ENCODE data around the gene DEFB129. TPM values are rescaled to one million over a fixed set of nuclear protein-coding genes. Genes with fewer than 3 reads are reported as not detected.

The DEFB129 gene
- total and polyA plus RNA-seq, 10 of the 15 experiments (the other 5 are each of a cell fraction or from before 2014, with no cell fraction given): not detected

DNA sequence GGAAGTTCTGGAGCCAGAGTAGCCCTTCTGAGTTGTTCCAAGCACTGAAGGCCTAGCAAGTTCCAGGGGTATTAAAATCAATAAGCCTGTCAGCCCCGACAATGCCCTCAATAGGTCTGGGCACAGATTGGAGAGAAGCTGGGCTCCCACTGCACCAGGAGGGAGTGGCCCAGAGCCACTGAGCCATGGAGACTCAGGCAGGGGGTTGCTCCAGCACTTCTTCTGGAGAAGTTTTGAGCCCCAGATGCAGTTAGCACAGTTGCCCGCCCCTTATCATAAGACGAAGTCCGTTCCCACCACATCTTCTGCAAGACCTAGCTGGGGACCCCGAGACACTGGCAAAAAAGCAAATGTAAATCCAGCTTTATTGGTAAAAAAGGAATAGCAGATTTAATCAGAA lies 43.5 kb downstream of the DEFB129 start (continued):
- TF ChIP-seq, protein P1, sequence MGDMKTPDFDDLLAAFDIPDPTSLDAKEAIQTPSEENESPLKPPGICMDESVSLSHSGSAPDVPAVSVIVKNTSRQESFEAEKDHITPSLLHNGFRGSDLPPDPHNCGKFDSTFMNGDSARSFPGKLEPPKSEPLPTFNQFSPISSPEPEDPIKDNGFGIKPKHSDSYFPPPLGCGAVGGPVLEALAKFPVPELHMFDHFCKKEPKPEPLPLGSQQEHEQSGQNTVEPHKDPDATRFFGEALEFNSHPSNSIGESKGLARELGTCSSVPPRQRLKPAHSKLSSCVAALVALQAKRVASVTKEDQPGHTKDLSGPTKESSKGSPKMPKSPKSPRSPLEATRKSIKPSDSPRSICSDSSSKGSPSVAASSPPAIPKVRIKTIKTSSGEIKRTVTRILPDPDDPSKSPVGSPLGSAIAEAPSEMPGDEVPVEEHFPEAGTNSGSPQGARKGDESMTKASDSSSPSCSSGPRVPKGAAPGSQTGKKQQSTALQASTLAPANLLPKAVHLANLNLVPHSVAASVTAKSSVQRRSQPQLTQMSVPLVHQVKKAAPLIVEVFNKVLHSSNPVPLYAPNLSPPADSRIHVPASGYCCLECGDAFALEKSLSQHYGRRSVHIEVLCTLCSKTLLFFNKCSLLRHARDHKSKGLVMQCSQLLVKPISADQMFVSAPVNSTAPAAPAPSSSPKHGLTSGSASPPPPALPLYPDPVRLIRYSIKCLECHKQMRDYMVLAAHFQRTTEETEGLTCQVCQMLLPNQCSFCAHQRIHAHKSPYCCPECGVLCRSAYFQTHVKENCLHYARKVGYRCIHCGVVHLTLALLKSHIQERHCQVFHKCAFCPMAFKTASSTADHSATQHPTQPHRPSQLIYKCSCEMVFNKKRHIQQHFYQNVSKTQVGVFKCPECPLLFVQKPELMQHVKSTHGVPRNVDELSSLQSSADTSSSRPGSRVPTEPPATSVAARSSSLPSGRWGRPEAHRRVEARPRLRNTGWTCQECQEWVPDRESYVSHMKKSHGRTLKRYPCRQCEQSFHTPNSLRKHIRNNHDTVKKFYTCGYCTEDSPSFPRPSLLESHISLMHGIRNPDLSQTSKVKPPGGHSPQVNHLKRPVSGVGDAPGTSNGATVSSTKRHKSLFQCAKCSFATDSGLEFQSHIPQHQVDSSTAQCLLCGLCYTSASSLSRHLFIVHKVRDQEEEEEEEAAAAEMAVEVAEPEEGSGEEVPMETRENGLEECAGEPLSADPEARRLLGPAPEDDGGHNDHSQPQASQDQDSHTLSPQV (IDR thresholded peaks at IDR 0.05): no peak
- TF ChIP-seq KDM1A (IDR thresholded peaks at IDR 0.05; ENCODE audit: borderline replicate concordance) (no peak), SREBF1 (IDR thresholded peaks at IDR 0.05; ENCODE audit: low read length) (no peak), SMARCA5 (IDR thresholded peaks at IDR 0.05) (no peak)
- TF ChIP-seq, protein P2, sequence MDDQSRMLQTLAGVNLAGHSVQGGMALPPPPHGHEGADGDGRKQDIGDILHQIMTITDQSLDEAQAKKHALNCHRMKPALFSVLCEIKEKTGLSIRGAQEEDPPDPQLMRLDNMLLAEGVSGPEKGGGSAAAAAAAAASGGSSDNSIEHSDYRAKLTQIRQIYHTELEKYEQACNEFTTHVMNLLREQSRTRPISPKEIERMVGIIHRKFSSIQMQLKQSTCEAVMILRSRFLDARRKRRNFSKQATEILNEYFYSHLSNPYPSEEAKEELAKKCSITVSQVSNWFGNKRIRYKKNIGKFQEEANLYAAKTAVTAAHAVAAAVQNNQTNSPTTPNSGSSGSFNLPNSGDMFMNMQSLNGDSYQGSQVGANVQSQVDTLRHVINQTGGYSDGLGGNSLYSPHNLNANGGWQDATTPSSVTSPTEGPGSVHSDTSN (IDR thresholded peaks at IDR 0.05; ENCODE audit: insufficient replicate concordance, low read depth, low read length): no peak

DNA sequence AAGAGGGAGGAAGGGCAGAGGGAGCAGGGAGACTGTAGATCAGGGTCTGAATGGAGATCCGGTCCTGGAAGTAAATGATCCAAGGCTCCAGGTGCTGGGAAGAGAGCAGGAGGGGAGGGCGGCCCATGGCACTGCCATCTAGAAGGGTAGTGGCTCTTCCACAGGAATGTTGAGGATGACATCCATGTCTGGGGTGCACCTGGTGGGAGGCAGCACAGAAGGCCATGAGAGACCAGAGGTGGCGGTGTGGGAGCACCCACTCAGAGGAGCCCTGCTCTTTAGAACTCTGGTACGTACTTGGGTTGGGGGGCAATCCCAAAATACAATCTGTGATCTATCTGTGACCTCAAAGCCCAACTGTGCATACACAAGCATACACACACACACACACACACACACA lies 44.0 kb downstream of the DEFB129 start:
- DNase-seq (ENCODE audit: low read depth, low spot score) (no peak), FAIRE-seq (no peak), ATAC-seq (no peak)
- Histone ChIP-seq H3K4me2 (ENCODE audit: control insufficient read depth, insufficient read depth) (no peak overlapping the region), H3K4me3 (no peak overlapping the region), H3K27ac (ENCODE audit: control insufficient read depth, insufficient read depth) (no peak overlapping the region), H2AFZ (ENCODE audit: control insufficient read depth, low read depth, low read length) (no peak overlapping the region), H3K9me3 (replicated peaks; ENCODE audit: control insufficient read depth, insufficient read depth, low read length) (no peaks in the 10 kb centered on the region), H3K4me1 (ENCODE audit: control insufficient read depth, insufficient read depth, low read length) (no peaks in the 10 kb centered on the region), H3K79me2 (ENCODE audit: control insufficient read depth, insufficient read depth, low read length) (no peaks in the 10 kb centered on the region), H4K20me1 (ENCODE audit: control insufficient read depth, insufficient read depth) (no peaks in the 10 kb centered on the region), H3K9ac (ENCODE audit: control insufficient read depth, insufficient read depth, low read length) (no peak overlapping the region), H3K27me3 (replicated peaks in 1 of 2; ENCODE audit: control insufficient read depth in 2 of 2, insufficient read depth in 2 of 2, low read length in 1 of 2) (no peaks in the 10 kb centered on the region), H3K36me3 (ENCODE audit: control insufficient read depth in 2 of 2, insufficient read depth in 2 of 2, low read length in 1 of 2) (0 out of 4 replicates have a peak, but pooled peaks cover 0 to 3% of the 10 kb centered on the region in 2 experiments)
- ChIA-PET CTCF (interaction anchor here (5.6 kb wide), 1 partner anchor 59 kb away, joined by 32 read pairs; no protein-coding TSS in a partner anchor), RAD21 (ENCODE audit: unreplicated experiment) (interaction anchor here (1.1 kb wide), 1 partner anchor 59 kb away, joined by 4 read pairs; no protein-coding TSS in a partner anchor), POLR2A (no interaction called here), SMC1A (ENCODE audit: uncharacterized antibody, unreplicated experiment) (no interaction called here)
- 49% methylated on average over 4 of the region's 4 CpGs for WGBS (ENCODE audit: insufficient coverage, insufficient replicate concordance, low lambda C conversion rate, missing lambda C conversion rate)
- in situ Hi-C loops (cut with MboI) (no loop called here), intact Hi-C loops (cut with micrococcal nuclease; ENCODE audit: unreplicated experiment) (no loop called here)
- no TSS peak for BruUV-seq (replicated peaks)
- no peak for TF ChIP-seq RUNX3 (IDR thresholded peaks at IDR 0.05; ENCODE audit: low read length)
- TF ChIP-seq NBN (IDR thresholded peaks at IDR 0.05): no peak
- no peak for TF ChIP-seq NFYB (IDR thresholded peaks at IDR 0.05; ENCODE audit: insufficient read depth, low read depth, low read length)
- TF ChIP-seq, protein P3, sequence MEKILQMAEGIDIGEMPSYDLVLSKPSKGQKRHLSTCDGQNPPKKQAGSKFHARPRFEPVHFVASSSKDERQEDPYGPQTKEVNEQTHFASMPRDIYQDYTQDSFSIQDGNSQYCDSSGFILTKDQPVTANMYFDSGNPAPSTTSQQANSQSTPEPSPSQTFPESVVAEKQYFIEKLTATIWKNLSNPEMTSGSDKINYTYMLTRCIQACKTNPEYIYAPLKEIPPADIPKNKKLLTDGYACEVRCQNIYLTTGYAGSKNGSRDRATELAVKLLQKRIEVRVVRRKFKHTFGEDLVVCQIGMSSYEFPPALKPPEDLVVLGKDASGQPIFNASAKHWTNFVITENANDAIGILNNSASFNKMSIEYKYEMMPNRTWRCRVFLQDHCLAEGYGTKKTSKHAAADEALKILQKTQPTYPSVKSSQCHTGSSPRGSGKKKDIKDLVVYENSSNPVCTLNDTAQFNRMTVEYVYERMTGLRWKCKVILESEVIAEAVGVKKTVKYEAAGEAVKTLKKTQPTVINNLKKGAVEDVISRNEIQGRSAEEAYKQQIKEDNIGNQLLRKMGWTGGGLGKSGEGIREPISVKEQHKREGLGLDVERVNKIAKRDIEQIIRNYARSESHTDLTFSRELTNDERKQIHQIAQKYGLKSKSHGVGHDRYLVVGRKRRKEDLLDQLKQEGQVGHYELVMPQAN (conservative IDR thresholded peaks at IDR 0.05): no peak
- TF ChIP-seq ZBED1 (IDR thresholded peaks at IDR 0.05; ENCODE audit: borderline replicate concordance): no peak
- TF ChIP-seq, protein P4, sequence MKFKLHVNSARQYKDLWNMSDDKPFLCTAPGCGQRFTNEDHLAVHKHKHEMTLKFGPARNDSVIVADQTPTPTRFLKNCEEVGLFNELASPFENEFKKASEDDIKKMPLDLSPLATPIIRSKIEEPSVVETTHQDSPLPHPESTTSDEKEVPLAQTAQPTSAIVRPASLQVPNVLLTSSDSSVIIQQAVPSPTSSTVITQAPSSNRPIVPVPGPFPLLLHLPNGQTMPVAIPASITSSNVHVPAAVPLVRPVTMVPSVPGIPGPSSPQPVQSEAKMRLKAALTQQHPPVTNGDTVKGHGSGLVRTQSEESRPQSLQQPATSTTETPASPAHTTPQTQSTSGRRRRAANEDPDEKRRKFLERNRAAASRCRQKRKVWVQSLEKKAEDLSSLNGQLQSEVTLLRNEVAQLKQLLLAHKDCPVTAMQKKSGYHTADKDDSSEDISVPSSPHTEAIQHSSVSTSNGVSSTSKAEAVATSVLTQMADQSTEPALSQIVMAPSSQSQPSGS (IDR thresholded peaks at IDR 0.05; ENCODE audit: low read length): no peak
- TF ChIP-seq MYB (IDR thresholded peaks at IDR 0.05; ENCODE audit: borderline replicate concordance, low read depth, low read length): no peak
- TF ChIP-seq TAF1 (IDR thresholded peaks at IDR 0.05; ENCODE audit: borderline replicate concordance, low read depth, low read length): no peak
- TF ChIP-seq ATF7 (IDR thresholded peaks at IDR 0.05; ENCODE audit: low read depth): no peak

Measured in GM12878 (cell line).